GM12878 (cell line): ENCODE results near the gene NXN. TPM values are rescaled to one million over a fixed set of nuclear protein-coding genes. Genes with fewer than 3 reads are reported as not detected.
A peak's percentile ranks its signal among the peaks of the same experiment; 100 is the strongest.

ENCODE experiments used
- BHLHE40 ChIP-seq, 2 experiments: fragments of 450-650 bp in 1 of 2; IDR thresholded peaks; 2 replicates each; pipeline ENCODE4 v1.6.1; 2011 to 2017; ENCODE audit warnings: low read depth in 2 of 2, borderline replicate concordance in 1 of 2, improper control_type of control experiment in 1 of 2, low read length in 1 of 2, mild to moderate bottlenecking in 1 of 2
- CREM ChIP-seq: IDR thresholded peaks from 2 replicates; pipeline ENCODE4 v1.6.1; 2014; ENCODE audit warnings: antibody characterized with exemption, low read depth
- ELK1 ChIP-seq: IDR thresholded peaks from 2 replicates; pipeline ENCODE4 v1.6.1; 2012; ENCODE audit warnings: low read depth, low read length, improper control_type of control experiment
- ESRRA ChIP-seq: IDR thresholded peaks from 2 replicates; pipeline ENCODE4 v1.6.1; 2012; ENCODE audit warnings: mild to moderate bottlenecking, low read length, improper control_type of control experiment
- FOS ChIP-seq: IDR thresholded peaks from 3 replicates; pipeline ENCODE4 v1.6.1; 2011; ENCODE audit warnings: borderline replicate concordance; ENCODE audit not compliant: insufficient read length; ENCODE audit errors: extremely low read depth
- KAT2A ChIP-seq: conservative IDR thresholded peaks from 2 replicates; pipeline ENCODE4 v1.6.1; 2011; ENCODE audit warnings: low read depth, low read length; ENCODE audit not compliant: control insufficient read depth
- MTA3 ChIP-seq: IDR thresholded peaks from 2 replicates; pipeline ENCODE4 v1.6.1; 2012; ENCODE audit warnings: low read length, inconsistent platforms, borderline replicate concordance
- NFXL1 ChIP-seq: fragments of 450-650 bp; IDR thresholded peaks from 2 replicates; pipeline ENCODE4 v1.6.1; 2017; ENCODE audit warnings: antibody characterized with exemption, mild to moderate bottlenecking, borderline replicate concordance
- NKRF ChIP-seq: fragments of 450-650 bp; conservative IDR thresholded peaks from 2 replicates; pipeline ENCODE4 v1.6.1; 2017; ENCODE audit warnings: mild to moderate bottlenecking, moderate library complexity
- NRF1 ChIP-seq: conservative IDR thresholded peaks from 2 replicates; pipeline ENCODE4 v1.6.1; 2011; ENCODE audit warnings: mild to moderate bottlenecking, low read depth, low read length, improper control_type of control experiment
- RAD21 ChIP-seq: IDR thresholded peaks from 2 replicates; pipeline ENCODE4 v1.6.1; 2011; ENCODE audit warnings: mild to moderate bottlenecking, low read depth, low read length, moderate library complexity; ENCODE audit not compliant: insufficient read depth
- RFX5 ChIP-seq: IDR thresholded peaks from 2 replicates; pipeline ENCODE4 v1.6.1; 2011; ENCODE audit warnings: low read depth, low read length, improper control_type of control experiment
- SIX5 ChIP-seq: IDR thresholded peaks from 2 replicates; pipeline ENCODE4 v1.6.1; 2011; ENCODE audit warnings: mild to moderate bottlenecking, low read depth, low read length, moderate library complexity; ENCODE audit not compliant: severe bottlenecking
- SMAD1 ChIP-seq: fragments of 450-650 bp; IDR thresholded peaks from 2 replicates; pipeline ENCODE4 v1.6.1; 2018; ENCODE audit warnings: mild to moderate bottlenecking, low read depth; ENCODE audit not compliant: partially characterized antibody
- TCF7 ChIP-seq: IDR thresholded peaks from 2 replicates; pipeline ENCODE4 v1.6.1; 2014; ENCODE audit warnings: antibody characterized with exemption, borderline replicate concordance
- ZNF24 ChIP-seq: fragments of 450-650 bp; IDR thresholded peaks from 2 replicates; pipeline ENCODE4 v1.6.1; 2017; ENCODE audit warnings: antibody characterized with exemption, mild to moderate bottlenecking
- polyA plus RNA-seq, 11 experiments: library from polyadenylated mRNA; depleted of rRNA in 4 of 11; unstranded in 6 of 11; stranded (reverse) in 5 of 11; fragments of >200 nt; fragmentation: Nextera tagmentation in 4 of 11; fragmentation: Illumina TruSeq in 1 of 11; extraction: Ambion mirVana in 4 of 11; extraction: Trizol in 1 of 11; gene quantifications; 1 replicate in 1 of 11; 2 replicates in 10 of 11; pipeline versions ENCODE4 v1.2.1 to v1.2.3, GENCODE V29; 2011 to 2016; ENCODE audit warnings: inconsistent platforms in 2 of 11, missing spikeins in 2 of 11, low read depth in 1 of 11
- total RNA-seq, 4 experiments: library from RNA; depleted of rRNA in 3 of 4; stranded (reverse); fragments of >200 nt in 3 of 4; fragmentation: Illumina TruSeq in 1 of 4; extraction: Trizol in 1 of 4; gene quantifications; 2 replicates each; pipeline versions ENCODE4 v1.2.1 to v1.2.3, GENCODE V29; 2013 to 2021
- TF ChIP-seq, protein P1 (sequence below): fragments of 450-650 bp; IDR thresholded peaks from 2 replicates; pipeline ENCODE4 v1.6.1; 2017; ENCODE audit warnings: antibody characterized with exemption, mild to moderate bottlenecking, moderate library complexity

NXN gene
- total and polyA plus RNA-seq, 10 of the 15 experiments (the other 5 are each of a cell fraction or from before 2014, with no cell fraction given): 0.04 to 1.2 (median 0.30) TPM

- no peak for TF ChIP-seq NKRF
- no peak for TF ChIP-seq NRF1
- TF ChIP-seq TCF7: no peak
- TF ChIP-seq CREM: peak; percentile 43; the same call in 1 of the 2 replicates
- TF ChIP-seq NFXL1: no peak
- TF ChIP-seq, protein P1, sequence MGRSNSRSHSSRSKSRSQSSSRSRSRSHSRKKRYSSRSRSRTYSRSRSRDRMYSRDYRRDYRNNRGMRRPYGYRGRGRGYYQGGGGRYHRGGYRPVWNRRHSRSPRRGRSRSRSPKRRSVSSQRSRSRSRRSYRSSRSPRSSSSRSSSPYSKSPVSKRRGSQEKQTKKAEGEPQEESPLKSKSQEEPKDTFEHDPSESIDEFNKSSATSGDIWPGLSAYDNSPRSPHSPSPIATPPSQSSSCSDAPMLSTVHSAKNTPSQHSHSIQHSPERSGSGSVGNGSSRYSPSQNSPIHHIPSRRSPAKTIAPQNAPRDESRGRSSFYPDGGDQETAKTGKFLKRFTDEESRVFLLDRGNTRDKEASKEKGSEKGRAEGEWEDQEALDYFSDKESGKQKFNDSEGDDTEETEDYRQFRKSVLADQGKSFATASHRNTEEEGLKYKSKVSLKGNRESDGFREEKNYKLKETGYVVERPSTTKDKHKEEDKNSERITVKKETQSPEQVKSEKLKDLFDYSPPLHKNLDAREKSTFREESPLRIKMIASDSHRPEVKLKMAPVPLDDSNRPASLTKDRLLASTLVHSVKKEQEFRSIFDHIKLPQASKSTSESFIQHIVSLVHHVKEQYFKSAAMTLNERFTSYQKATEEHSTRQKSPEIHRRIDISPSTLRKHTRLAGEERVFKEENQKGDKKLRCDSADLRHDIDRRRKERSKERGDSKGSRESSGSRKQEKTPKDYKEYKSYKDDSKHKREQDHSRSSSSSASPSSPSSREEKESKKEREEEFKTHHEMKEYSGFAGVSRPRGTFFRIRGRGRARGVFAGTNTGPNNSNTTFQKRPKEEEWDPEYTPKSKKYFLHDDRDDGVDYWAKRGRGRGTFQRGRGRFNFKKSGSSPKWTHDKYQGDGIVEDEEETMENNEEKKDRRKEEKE: no peak
- TF ChIP-seq SMAD1: no peak
- no peak for TF ChIP-seq FOS
- no peak for TF ChIP-seq KAT2A
- TF ChIP-seq ELK1: no peak
- peak; percentile 29 to 58; a peak in 2 of 4 replicates for TF ChIP-seq BHLHE40 (IDR thresholded peaks at IDR 0.05; ENCODE audit: borderline replicate concordance in 1 of 2, low read depth in 2 of 2, low read length in 1 of 2)
- TF ChIP-seq RAD21: no peak
- 0 out of 2 replicates have a peak, but pooled peaks have one; percentile 31 for TF ChIP-seq ZNF24
- TF ChIP-seq ESRRA: no peak
- TF ChIP-seq MTA3: no peak
- no peak for TF ChIP-seq SIX5
- TF ChIP-seq RFX5: 0 out of 2 replicates have a peak, but pooled peaks have one; percentile 37
These were observed 156.1 kb downstream of the NXN start (continued) for GRCh38 chr17:823501-823902.
